WTC11 (cell line): ENCODE data around the gene WDR36. TPM values are rescaled to one million over a fixed set of nuclear protein-coding genes. Genes with fewer than 3 reads are reported as not detected.

Experiments used
- ATAC-seq: fragments of 200-7000 bp; cut with Tn5 transposase; 2 replicates; pipeline ENCODE4 v1.10.0; 2021; ENCODE audit warnings: mild to moderate bottlenecking, moderate library complexity
- CTCF ChIA-PET: fragments of 300-600 bp; sonication (Branson Sonifier 250); formaldehyde crosslinking; loops from one replicate; lab custom pipeline; 2021; ENCODE audit warnings: antibody characterized with exemption; lab: Charles Lee
- POLR2A ChIA-PET: fragments of 350-600 bp; sonication (Branson Sonifier 250); formaldehyde crosslinking; loops from one replicate; lab custom pipeline; 2021; ENCODE audit warnings: antibody characterized with exemption; lab: Charles Lee
- DNase-seq: peaks from one replicate; pipeline ENCODE4 v3.0.0; 2021; ENCODE audit warnings: low spot score
- H3K27ac Mint-ChIP-seq: 2 replicates; pipeline ENCODE4 v1.8.0; 2021; ENCODE audit warnings: mixed read lengths
- H3K27me3 Mint-ChIP-seq: 2 replicates; pipeline ENCODE4 v1.8.0; 2021; ENCODE audit warnings: low read depth, mild to moderate bottlenecking, moderate library complexity, mixed read lengths
- H3K36me3 Mint-ChIP-seq: 2 replicates; pipeline ENCODE4 v1.8.0; 2021; ENCODE audit warnings: mixed read lengths
- H3K4me1 Mint-ChIP-seq: 2 replicates; pipeline ENCODE4 v1.8.0; 2022; ENCODE audit warnings: mixed read lengths
- H3K4me3 Mint-ChIP-seq: 2 replicates; pipeline ENCODE4 v1.8.0; 2021; ENCODE audit warnings: mild to moderate bottlenecking, moderate library complexity, mixed read lengths
- H3K9me3 Mint-ChIP-seq: 2 replicates; pipeline ENCODE4 v1.8.0; 2021; ENCODE audit warnings: mixed read lengths
- AFF4 ChIP-seq: sonication (generic); formaldehyde crosslinking; IDR thresholded peaks from 2 replicates; pipeline ENCODE4 v1.8.1; 2023; ENCODE audit warnings: mild to moderate bottlenecking, missing genetic modification reagents, borderline replicate concordance
- CREB1 ChIP-seq: sonication (generic); formaldehyde crosslinking; IDR thresholded peaks from 2 replicates; pipeline ENCODE4 v1.8.0; 2023; ENCODE audit warnings: mild to moderate bottlenecking, missing genetic modification reagents
- ELF4 ChIP-seq: sonication (generic); formaldehyde crosslinking; IDR thresholded peaks from 2 replicates; pipeline ENCODE4 v1.8.1; 2022; ENCODE audit warnings: low read depth, mild to moderate bottlenecking, moderate library complexity, missing genetic modification reagents
- EMX1 ChIP-seq: fragments of 250-450 bp; sonication (Bioruptor Pico); IDR thresholded peaks from 2 replicates; pipeline ENCODE4 v1.8.0; 2021; ENCODE audit warnings: mild to moderate bottlenecking
- ETV6 ChIP-seq: sonication (generic); formaldehyde crosslinking; IDR thresholded peaks from 2 replicates; pipeline ENCODE4 v1.8.1; 2022; ENCODE audit warnings: mild to moderate bottlenecking, missing genetic modification reagents
- FOXP1 ChIP-seq: sonication (generic); formaldehyde crosslinking; IDR thresholded peaks from 2 replicates; pipeline ENCODE4 v1.8.0; 2022; ENCODE audit warnings: missing genetic modification reagents, mild to moderate bottlenecking, moderate library complexity, borderline replicate concordance
- GTF2I ChIP-seq: fragments of 250-450 bp; sonication (Bioruptor Pico); conservative IDR thresholded peaks from 2 replicates; pipeline ENCODE4 v1.4.0; 2021; ENCODE audit warnings: mild to moderate bottlenecking
- HMGXB4 ChIP-seq: sonication (generic); formaldehyde crosslinking; IDR thresholded peaks from 2 replicates; pipeline ENCODE4 v1.8.1; 2023; ENCODE audit warnings: mild to moderate bottlenecking, moderate library complexity, missing genetic modification reagents
- MLX ChIP-seq: sonication (generic); formaldehyde crosslinking; IDR thresholded peaks from 2 replicates; pipeline ENCODE4 v1.8.1; 2023; ENCODE audit warnings: mild to moderate bottlenecking, missing genetic modification reagents, moderate library complexity
- MYBL2 ChIP-seq: sonication (generic); formaldehyde crosslinking; IDR thresholded peaks from 2 replicates; pipeline ENCODE4 v1.8.1; 2023; ENCODE audit warnings: mild to moderate bottlenecking, moderate library complexity, missing genetic modification reagents
- NR1H2 ChIP-seq: sonication (generic); formaldehyde crosslinking; IDR thresholded peaks from 2 replicates; pipeline ENCODE4 v1.9.0; 2021; ENCODE audit warnings: mild to moderate bottlenecking, moderate library complexity, missing genetic modification reagents
- PREB ChIP-seq: sonication (generic); formaldehyde crosslinking; IDR thresholded peaks from 2 replicates; pipeline ENCODE4 v1.8.1; 2022; ENCODE audit warnings: mild to moderate bottlenecking, missing genetic modification reagents, moderate library complexity, borderline replicate concordance
- PRRX2 ChIP-seq: fragments of 250-450 bp; sonication (Bioruptor Pico); IDR thresholded peaks from 2 replicates; pipeline ENCODE4 v1.8.0; 2021; ENCODE audit warnings: mild to moderate bottlenecking
- TEAD1 ChIP-seq: sonication (generic); formaldehyde crosslinking; IDR thresholded peaks from 2 replicates; pipeline ENCODE4 v1.8.0; 2022; ENCODE audit warnings: mild to moderate bottlenecking, missing genetic modification reagents
- USF2 ChIP-seq: sonication (generic); formaldehyde crosslinking; IDR thresholded peaks from 2 replicates; pipeline ENCODE4 v1.8.1; 2023; ENCODE audit warnings: mild to moderate bottlenecking, missing genetic modification reagents, moderate library complexity
- ZBTB21 ChIP-seq: sonication (generic); formaldehyde crosslinking; IDR thresholded peaks from 2 replicates; pipeline ENCODE4 v1.8.1; 2023; ENCODE audit warnings: mild to moderate bottlenecking, missing genetic modification reagents, borderline replicate concordance
- ZNF121 ChIP-seq: sonication (generic); formaldehyde crosslinking; IDR thresholded peaks from 2 replicates; pipeline ENCODE4 v1.8.0; 2023; ENCODE audit warnings: missing genetic modification reagents
- ZNF232 ChIP-seq: sonication (generic); formaldehyde crosslinking; IDR thresholded peaks from 2 replicates; pipeline ENCODE4 v1.8.0; 2022; ENCODE audit warnings: mild to moderate bottlenecking, missing genetic modification reagents
- ZNF423 ChIP-seq: fragments of 250-450 bp; sonication (Bioruptor Pico); IDR thresholded peaks from 2 replicates; pipeline ENCODE4 v2.1.2; 2022; ENCODE audit warnings: mild to moderate bottlenecking, moderate library complexity
- total RNA-seq: library from RNA; stranded (reverse); gene quantifications from 3 replicates; pipeline ENCODE4 v1.2.3, GENCODE V29; 2021

WDR36 gene
- total RNA-seq, 1 experiment from 2014 or later: 34.1 TPM

GRCh38 chr5:111069839-111070238, 22.3 kb upstream of the WDR36 start (continued):
- TF ChIP-seq ZNF232 (no peak), PRRX2 (CRISPR knock-in tag) (no peak), NR1H2 (CRISPR knock-in tag) (no peak), MLX (CRISPR knock-in tag) (no peak), GTF2I (CRISPR knock-in tag) (no peak), ELF4 (no peak), FOXP1 (CRISPR knock-in tag) (no peak)

GRCh38 chr5:111070272-111071134, 21.6 kb upstream of the WDR36 start:
- POLR2A ChIA-PET: no interaction called here
- no peaks in the 10 kb centered on the region for H3K36me3 Mint-ChIP-seq
- no peak for TF ChIP-seq CREB1 (CRISPR knock-in tag)
- TF ChIP-seq TEAD1 (CRISPR knock-in tag): no peak
- 0 out of 2 replicates have a peak, but pooled peaks have one; percentile 8 for TF ChIP-seq MYBL2 (CRISPR knock-in tag)
- TF ChIP-seq EMX1 (CRISPR knock-in tag): no peak
- TF ChIP-seq AFF4: no peak
- no peak for TF ChIP-seq PREB (CRISPR knock-in tag)
- no peak for TF ChIP-seq ZBTB21 (CRISPR knock-in tag)
- no peak for TF ChIP-seq ETV6 (CRISPR knock-in tag)
- no peak for TF ChIP-seq USF2
- no peak for TF ChIP-seq ZNF121 (CRISPR knock-in tag)
- peak; percentile 3; the same call in 1 of the 2 replicates for TF ChIP-seq ZNF423 (CRISPR knock-in tag)
- TF ChIP-seq HMGXB4 (CRISPR knock-in tag): no peak
- ATAC-seq (peak; percentile 81), DNase-seq (peak; percentile 71)
- peaks cover 87% of the 10 kb centered on the region for H3K27me3 Mint-ChIP-seq
- H3K27ac Mint-ChIP-seq: no peak overlapping the region
- H3K4me3 Mint-ChIP-seq: peak overlapping the region; percentile 77
- CTCF ChIA-PET: no interaction called here
- peaks cover 20% of the 10 kb centered on the region for H3K4me1 Mint-ChIP-seq
- H3K9me3 Mint-ChIP-seq: no peaks in the 10 kb centered on the region
